Upper lobe of right lung (tissue), 1 donor: ENCODE measurements around the gene EIF4EBP2. TPM values are rescaled to one million over a fixed set of nuclear protein-coding genes. Genes with fewer than 3 reads are reported as not detected.
A peak's percentile ranks its signal among the peaks of the same experiment; 100 is the strongest.

Source experiments
- ATAC-seq: fragments of 200-7000 bp; cut with Tn5 transposase; one replicate; pipeline ENCODE4 v1.9.1; 2020; ENCODE audit warnings: mild to moderate bottlenecking, moderate library complexity
- DNase-seq: peaks from one replicate; pipeline ENCODE4 v3.0.0-alpha.2; 2020
- H3K27ac ChIP-seq: fragments of 200-600 bp; one replicate; pipeline ENCODE4 v1.8.0; 2022
- H3K27me3 ChIP-seq: fragments of 200-600 bp; one replicate; pipeline ENCODE4 v1.8.0; 2022; ENCODE audit warnings: mild to moderate bottlenecking
- H3K36me3 ChIP-seq: fragments of 200-600 bp; one replicate; pipeline ENCODE4 v1.8.0; 2022
- H3K4me1 ChIP-seq: fragments of 200-600 bp; one replicate; pipeline ENCODE4 v1.8.0; 2022
- H3K4me3 ChIP-seq: fragments of 200-600 bp; one replicate; pipeline ENCODE4 v1.8.0; 2022; ENCODE audit warnings: mild to moderate bottlenecking
- H3K9me3 ChIP-seq: fragments of 200-600 bp; one replicate; pipeline ENCODE4 v1.8.0; 2022
- CTCF ChIP-seq: fragments of 200-600 bp; IDR thresholded peaks from one replicate; pipeline ENCODE4 v1.8.0; 2022; ENCODE audit warnings: antibody characterized with exemption
- intact Hi-C: fragments of 100-400 bp; cut with DNase I; formaldehyde crosslinking; loops from one replicate; pipeline ENCODE4 v1.11.0; 2022
- total RNA-seq: library from RNA; stranded (reverse); fragmentation: NEBNext Ultra II Directional; extraction: Animal tissue kit (Norgen Biotek cat#: 25700); gene quantifications from one replicate; pipeline ENCODE4 v1.2.1, GENCODE V29; 2021
- donor health status: DM: no; HTN: yes; CAD: no; lungs with severe emphysema.

EIF4EBP2 gene
- total RNA-seq, 1 donor from 2014 or later, result 79.3 TPM

GRCh38 chr10:70412356-70412755, 8.4 kb downstream of the EIF4EBP2 start:
- DNase-seq, result no peak
- Histone ChIP-seq H3K27me3 (no peaks in the 10 kb centered on the region), H3K4me1 (peaks cover 25% of the 10 kb centered on the region), H3K36me3 (peaks cover 19% of the 10 kb centered on the region), H3K27ac (no peak overlapping the region), H3K4me3 (no peak overlapping the region), H3K9me3 (no peaks in the 10 kb centered on the region)
- ATAC-seq, result no peak
- intact Hi-C loops, result no loop called here
- TF ChIP-seq CTCF, result no peak

GRCh38 chr10:70417568-70417967, 13.6 kb downstream of the EIF4EBP2 start:
- Histone ChIP-seq H3K27ac (no peak overlapping the region), H3K36me3 (peaks cover 29% of the 10 kb centered on the region), H3K4me3 (no peak overlapping the region), H3K4me1 (no peaks in the 10 kb centered on the region), H3K9me3 (no peaks in the 10 kb centered on the region), H3K27me3 (no peaks in the 10 kb centered on the region)
- TF ChIP-seq CTCF, result no peak
- no peak for DNase-seq
- intact Hi-C loops, result no loop called here
- no peak for ATAC-seq

GRCh38 chr10:70418229-70418628, 14.3 kb downstream of the EIF4EBP2 start:
- Histone ChIP-seq H3K36me3 (peaks cover 36% of the 10 kb centered on the region), H3K27me3 (no peaks in the 10 kb centered on the region), H3K4me3 (no peak overlapping the region), H3K27ac (no peak overlapping the region), H3K9me3 (no peaks in the 10 kb centered on the region), H3K4me1 (no peaks in the 10 kb centered on the region)
- no peak for TF ChIP-seq CTCF
- DNase-seq (no peak), ATAC-seq (no peak)
- intact Hi-C loops, result no loop called here

- intact Hi-C loops, result no loop called here
- H3K4me1 ChIP-seq, result no peaks in the 10 kb centered on the region
- peaks cover 41% of the 10 kb centered on the region for H3K36me3 ChIP-seq
- no peak for TF ChIP-seq CTCF
- H3K27ac ChIP-seq, result no peak overlapping the region
- DNase-seq (no peak), ATAC-seq (no peak)
- no peaks in the 10 kb centered on the region for H3K9me3 ChIP-seq
- no peaks in the 10 kb centered on the region for H3K27me3 ChIP-seq
- H3K4me3 ChIP-seq, result no peak overlapping the region
Measured at GRCh38 chr10:70418713-70419112, 14.8 kb downstream of the EIF4EBP2 start.

- DNase-seq (no peak), ATAC-seq (no peak)
- Histone ChIP-seq H3K4me1 (peaks cover 1% of the 10 kb centered on the region), H3K9me3 (no peaks in the 10 kb centered on the region), H3K27me3 (no peaks in the 10 kb centered on the region), H3K4me3 (no peak overlapping the region), H3K36me3 (peaks cover 96% of the 10 kb centered on the region), H3K27ac (no peak overlapping the region)
- TF ChIP-seq CTCF, result no peak
- intact Hi-C loops, result no loop called here
Measured at GRCh38 chr10:70424320-70424719, 20.4 kb downstream of the EIF4EBP2 start.

- intact Hi-C loops, result no loop called here
- H3K4me1 ChIP-seq, result peaks cover 7% of the 10 kb centered on the region
- no peak overlapping the region for H3K27ac ChIP-seq
- H3K9me3 ChIP-seq, result no peaks in the 10 kb centered on the region
- TF ChIP-seq CTCF, result no peak
- no peaks in the 10 kb centered on the region for H3K27me3 ChIP-seq
- no peak overlapping the region for H3K4me3 ChIP-seq
- peaks cover 94% of the 10 kb centered on the region for H3K36me3 ChIP-seq
- DNase-seq (no peak), ATAC-seq (peak; percentile 45)
Measured at GRCh38 chr10:70425096-70425495, 21.2 kb downstream of the EIF4EBP2 start.
